GM18519 (cell line): ENCODE results near the gene CCNI2.

Experiments used
- ATAC-seq: cut with Tn5 transposase; IDR thresholded peaks from one replicate; pipeline ENCODE4 v1.9.1; 2021; ENCODE audit warnings: mild to moderate bottlenecking, moderate library complexity; ENCODE audit not compliant: unreplicated experiment, low FRiP score

CCNI2 gene

GRCh38 chr5:132748522-132749000 is 1.3 kb downstream of the CCNI2 start:
- no peak for ATAC-seq

- ATAC-seq: no peak
Measured at GRCh38 chr5:132749506-132749905, 2.3 kb downstream of the CCNI2 start.

- ATAC-seq: no peak
Measured at GRCh38 chr5:132750471-132751230, 3.4 kb downstream of the CCNI2 start.

GRCh38 chr5:132751444-132751843 is 4.2 kb downstream of the CCNI2 start:
- ATAC-seq: no peak

GRCh38 chr5:132751971-132752580 is 4.8 kb downstream of the CCNI2 start:
- ATAC-seq: no peak

- ATAC-seq: no peak
Measured at GRCh38 chr5:132752581-132753125, 5.4 kb downstream of the CCNI2 start.

- no peak for ATAC-seq
Measured at GRCh38 chr5:132753135-132753987, 6.1 kb downstream of the CCNI2 start.

- ATAC-seq: no peak
Measured at GRCh38 chr5:132754111-132754510, 6.9 kb downstream of the CCNI2 start.

GRCh38 chr5:132754947-132755346 is 7.7 kb downstream of the CCNI2 start:
- no peak for ATAC-seq

GRCh38 chr5:132756542-132756941 is 9.3 kb downstream of the CCNI2 start:
- ATAC-seq: no peak

- no peak for ATAC-seq
Measured at GRCh38 chr5:132758451-132758850, 11.2 kb downstream of the CCNI2 start.

GRCh38 chr5:132759114-132760048 is 12.2 kb downstream of the CCNI2 start:
- no peak for ATAC-seq

- ATAC-seq: no peak
Measured at GRCh38 chr5:132760049-132760420, 12.8 kb downstream of the CCNI2 start.

- ATAC-seq: no peak
Measured at GRCh38 chr5:132760601-132761317, 13.5 kb downstream of the CCNI2 start.

GRCh38 chr5:132761321-132762240 is 14.4 kb downstream of the CCNI2 start:
- ATAC-seq: no peak

GRCh38 chr5:132762246-132763000 is 15.2 kb downstream of the CCNI2 start:
- no peak for ATAC-seq
